H1 (cell line): ENCODE results near the gene SUSD6. TPM values are rescaled to one million over a fixed set of nuclear protein-coding genes. Genes with fewer than 3 reads are reported as not detected.

Experiments
- CTCF ChIA-PET: fragments of 300-600 bp; sonication (Branson Sonifier 250); formaldehyde crosslinking; loops from one replicate; lab custom pipeline; 2021; ENCODE audit not compliant: partially characterized antibody; lab: Charles Lee
- POLR2A ChIA-PET: fragments of 300-600 bp; sonication (Branson Sonifier 250); formaldehyde crosslinking; loops from one replicate; lab custom pipeline; 2021; ENCODE audit warnings: inconsistent platforms; ENCODE audit not compliant: partially characterized antibody; lab: Charles Lee
- DNase-seq, 2 experiments: peaks; one replicate each; pipeline versions ENCODE4 v3.0.0 to v3.0.0-alpha.2; 2010 to 2022; ENCODE audit warnings: low spot score in 2 of 2, low read depth in 1 of 2, mixed read lengths in 1 of 2
- FAIRE-seq: peaks from 2 replicates; lab custom pipeline; 2011; peaks lifted over from hg19 to GRCh38; lab: Jason Lieb, UNC
- H2AFZ ChIP-seq: 2 replicates; pipeline ENCODE4 v1.8.1; 2012; ENCODE audit warnings: low read length, inconsistent platforms
- H2AK5ac ChIP-seq: 2 replicates; pipeline ENCODE4 v1.6.1; 2013; ENCODE audit warnings: low read depth, low read length
- H2BK120ac ChIP-seq: replicated peaks from 2 replicates; pipeline ENCODE3; 2013; ENCODE audit warnings: low read depth, low read length, inconsistent platforms
- H2BK12ac ChIP-seq: 2 replicates; pipeline ENCODE4 v1.6.1; 2013; ENCODE audit warnings: low read depth, low read length
- H2BK15ac ChIP-seq: 2 replicates; pipeline ENCODE4 v1.6.1; 2013; ENCODE audit warnings: low read length
- H2BK20ac ChIP-seq: 2 replicates; pipeline ENCODE4 v1.6.1; 2013; ENCODE audit warnings: low read length
- H2BK5ac ChIP-seq: 2 replicates; pipeline ENCODE4 v1.6.1; 2013; ENCODE audit warnings: low read depth, low read length
- H3K14ac ChIP-seq: 2 replicates; pipeline ENCODE4 v1.6.1; 2013; ENCODE audit warnings: inconsistent platforms; ENCODE audit not compliant: insufficient read length
- H3K18ac ChIP-seq: 2 replicates; pipeline ENCODE4 v1.6.1; 2013; ENCODE audit warnings: low read length; ENCODE audit errors: extremely low read depth
- H3K23ac ChIP-seq: 2 replicates; pipeline ENCODE4 v1.6.1; 2013; ENCODE audit warnings: inconsistent platforms; ENCODE audit not compliant: insufficient read length
- H3K23me2 ChIP-seq: 2 replicates; pipeline ENCODE4 v1.6.1; 2013; ENCODE audit warnings: low read depth, low read length
- H3K27ac ChIP-seq: 2 replicates; pipeline ENCODE4 v1.6.1; 2011; ENCODE audit warnings: low read depth, low read length, inconsistent platforms
- H3K27me3 ChIP-seq, 4 experiments: replicated peaks in 1 of 4; 1 replicate in 1 of 4; 2 replicates in 3 of 4; pipeline versions ENCODE4 v1.6.1 to v1.8.1; 2011 to 2013; ENCODE audit warnings: low read length in 3 of 4, mild to moderate bottlenecking in 3 of 4, inconsistent platforms in 2 of 4, mixed read lengths in 2 of 4, moderate library complexity in 1 of 4; ENCODE audit not compliant: control insufficient read depth in 3 of 4, insufficient read depth in 3 of 4; ENCODE audit errors: extremely low read depth in 1 of 4
- H3K36me3 ChIP-seq, 4 experiments: 2 replicates each; pipeline versions ENCODE4 v1.6.1 to v1.8.1; 2011 to 2013; ENCODE audit warnings: mild to moderate bottlenecking in 4 of 4, low read length in 3 of 4, moderate library complexity in 2 of 4, control low read depth in 1 of 4, inconsistent platforms in 1 of 4; ENCODE audit not compliant: insufficient read depth in 4 of 4, control insufficient read depth in 2 of 4
- H3K4ac ChIP-seq: replicated peaks from 2 replicates; pipeline ENCODE3; 2013; ENCODE audit warnings: low read length, low read depth, mixed read lengths, inconsistent platforms; ENCODE audit not compliant: insufficient read length
- H3K4me1 ChIP-seq, 4 experiments: replicated peaks in 1 of 4; 1 replicate in 1 of 4; 2 replicates in 3 of 4; pipeline versions ENCODE4 v1.6.1 to v1.8.1; 2011 to 2013; ENCODE audit warnings: low read length in 3 of 4, inconsistent platforms in 2 of 4, mixed read lengths in 1 of 4; ENCODE audit not compliant: insufficient read depth in 4 of 4, control insufficient read depth in 3 of 4
- H3K4me2 ChIP-seq, 2 experiments: 2 replicates each; pipeline versions ENCODE4 v1.6.1 to v1.8.1; 2011 to 2013; ENCODE audit warnings: low read depth in 2 of 2, low read length in 2 of 2, control low read depth in 1 of 2, inconsistent platforms in 1 of 2, mild to moderate bottlenecking in 1 of 2; ENCODE audit not compliant: insufficient read depth in 1 of 2
- H3K4me3 ChIP-seq, 4 experiments: fragments of 200-600, 300-600 bp in 1 of 4; sonication (generic), shearing (Covaris generic), sonication (Bioruptor Twin) in 1 of 4; 2 replicates each; pipeline versions ENCODE4 v1.5.1 to v1.8.1; 2011 to 2016; ENCODE audit warnings: low read length in 4 of 4, low read depth in 3 of 4, control low read depth in 2 of 4, inconsistent platforms in 2 of 4, mild to moderate bottlenecking in 2 of 4, mixed read lengths in 1 of 4, moderate library complexity in 1 of 4; ENCODE audit not compliant: insufficient read depth in 2 of 4; ENCODE audit errors: extremely low read depth in 1 of 4
- H3K56ac ChIP-seq: replicated peaks from 2 replicates; pipeline ENCODE3; 2013; ENCODE audit warnings: low read depth, mild to moderate bottlenecking, mixed read lengths, low read length, inconsistent platforms; ENCODE audit not compliant: insufficient read length
- H3K79me1 ChIP-seq: 2 replicates; pipeline ENCODE4 v1.6.1; 2013; ENCODE audit warnings: low read depth, low read length, control low read depth
- H3K79me2 ChIP-seq, 2 experiments: 2 replicates each; pipeline versions ENCODE4 v1.6.1 to v1.8.1; 2012 to 2013; ENCODE audit warnings: low read length in 2 of 2, mild to moderate bottlenecking in 2 of 2, inconsistent platforms in 1 of 2; ENCODE audit not compliant: insufficient read depth in 2 of 2, control insufficient read depth in 1 of 2
- H3K9ac ChIP-seq, 4 experiments: replicated peaks in 1 of 4; 1 replicate in 1 of 4; 2 replicates in 3 of 4; pipeline versions ENCODE4 v1.6.1 to v1.8.1; 2011 to 2013; ENCODE audit warnings: low read depth in 3 of 4, low read length in 3 of 4, control low read depth in 2 of 4, mild to moderate bottlenecking in 2 of 4, moderate library complexity in 2 of 4, inconsistent platforms in 1 of 4; ENCODE audit errors: extremely low read depth in 1 of 4
- H3K9me3 ChIP-seq, 2 experiments: 2 replicates each; pipeline versions ENCODE4 v1.6.1 to v1.8.1; 2012 to 2013; ENCODE audit warnings: mild to moderate bottlenecking in 2 of 2, moderate library complexity in 2 of 2, control low read depth in 1 of 2, inconsistent platforms in 1 of 2, low read depth in 1 of 2, low read length in 1 of 2, mixed read lengths in 1 of 2; ENCODE audit not compliant: insufficient read depth in 2 of 2
- H4K20me1 ChIP-seq, 2 experiments: replicated peaks in 1 of 2; 2 replicates each; pipeline versions ENCODE3 to v1.8.1; 2011 to 2013; ENCODE audit warnings: inconsistent platforms in 2 of 2, low read length in 2 of 2, mild to moderate bottlenecking in 1 of 2; ENCODE audit not compliant: insufficient read depth in 2 of 2, control insufficient read depth in 1 of 2
- H4K5ac ChIP-seq: 2 replicates; pipeline ENCODE4 v1.6.1; 2013; ENCODE audit warnings: low read length, low read depth, mixed read lengths, inconsistent platforms; ENCODE audit not compliant: insufficient read length
- H4K8ac ChIP-seq: 2 replicates; pipeline ENCODE4 v1.8.0; 2013; ENCODE audit warnings: mild to moderate bottlenecking, moderate library complexity, low read length, inconsistent platforms; ENCODE audit not compliant: insufficient read depth; ENCODE audit errors: extremely low read depth
- H4K91ac ChIP-seq: replicated peaks from 2 replicates; pipeline ENCODE3; 2013; ENCODE audit warnings: low read length, mixed read lengths, inconsistent platforms; ENCODE audit not compliant: insufficient read length
- SP1 ChIP-seq: IDR thresholded peaks from 2 replicates; pipeline ENCODE4 v1.6.1; 2011; ENCODE audit warnings: low read depth, low read length
- ZNF274 ChIP-seq: IDR thresholded peaks from 2 replicates; pipeline ENCODE4 v1.7.0; 2012; ENCODE audit warnings: low read length, borderline replicate concordance; ENCODE audit errors: extremely low read depth
- WGBS, 2 experiments: shearing (Covaris generic) in 1 of 2; methylation state at CpG; one replicate each; pipeline versions ENCODE4 v1.1.6 to v1.1.7; 2013 to 2015; ENCODE audit warnings: low lambda C conversion rate in 2 of 2, mixed read lengths in 2 of 2, inconsistent platforms in 1 of 2, low coverage in 1 of 2, missing lambda C conversion rate in 1 of 2; ENCODE audit not compliant: insufficient replicate concordance in 2 of 2, insufficient coverage in 1 of 2, insufficient read length in 1 of 2; ENCODE audit errors: extremely low coverage in 1 of 2, missing lambda C conversion rate in 1 of 2; 5-methylcytosine and 5-hydroxymethylcytosine counted together
- polyA plus RNA-seq, 7 experiments: library from polyadenylated mRNA; depleted of rRNA in 3 of 7; stranded (reverse) in 5 of 7; unstranded in 2 of 7; fragments of >200 nt in 5 of 7; fragments of 200-250 nt in 2 of 7; gene quantifications; 1 replicate in 5 of 7; 2 replicates in 1 of 7; 4 replicates in 1 of 7; pipeline versions ENCODE4 v1.2.1 to v1.2.3, GENCODE V29; 2011 to 2013; ENCODE audit warnings: missing spikeins in 2 of 7, mixed read lengths in 2 of 7
- total RNA-seq: library from RNA; stranded (reverse); fragmentation: NEBNext Ultra II Directional; extraction: Animal tissue kit (Norgen Biotek cat#: 25700); gene quantifications from 2 replicates; pipeline ENCODE4 v1.2.1, GENCODE V29; 2021

The SUSD6 gene
- total and polyA plus RNA-seq, 2 of the 8 experiments (the other 6 are each of a cell fraction or from before 2014, with no cell fraction given), result 3.0 to 3.8 TPM

- WGBS, 2 experiments, result 80% methylated on average over 4 of the region's 4 CpGs; no CpG with 5 or more reads in 1 of the 2 experiments
- Histone ChIP-seq H3K9me3 (no peaks in the 10 kb centered on the region), H3K79me2 (no peaks in the 10 kb centered on the region), H4K20me1 (no peaks in the 10 kb centered on the region), H3K4me3 (no peak overlapping the region), H2BK15ac (peak overlapping the region; percentile 29; the same call in 1 of the 2 replicates), H3K23ac (no peak overlapping the region), H3K9ac (no peak overlapping the region), H2BK5ac (peak overlapping the region; percentile 52; the same call in 1 of the 2 replicates), H2BK20ac (no peak overlapping the region), H3K36me3 (no peaks in the 10 kb centered on the region), H3K79me1 (no peaks in the 10 kb centered on the region), H3K4me2 (no peak overlapping the region), H3K14ac (no peak overlapping the region), H3K56ac (no peak overlapping the region), H3K27ac (no peak overlapping the region), H3K27me3 (no peaks in the 10 kb centered on the region), H2AK5ac (peak overlapping the region; percentile 84; the same call in 1 of the 2 replicates), H4K8ac (no peak overlapping the region), H2BK120ac (no peak overlapping the region), H2AFZ (no peak overlapping the region), H2BK12ac (0 out of 2 replicates have a peak overlapping the region, but pooled peaks have one; percentile 68), H3K4me1 (peaks cover 16 to 36% (median 28%) of the 10 kb centered on the region in 4 experiments), H3K4ac (no peak overlapping the region), H3K23me2 (no peaks in the 10 kb centered on the region), H3K18ac (peak overlapping the region; percentile 55; the same call in 1 of the 2 replicates), H4K91ac (peak overlapping the region; percentile 69), H4K5ac (no peak overlapping the region)
- CTCF ChIA-PET, result interaction anchor here (0.7 to 4.9 kb wide), 16 partner anchors 10 to 236 kb away, joined by 3 to 39 read pairs (median 4); partner anchors contain the start of gene SUSD6
- POLR2A ChIA-PET, result interaction anchor here (0.9 to 1.1 kb wide), 2 partner anchors 9 to 20 kb away, joined by 3 read pairs; no protein-coding TSS in a partner anchor
- TF ChIP-seq SP1 (no peak), ZNF274 (no peak)
- no peak for FAIRE-seq
- no peak for DNase-seq
Observed at GRCh38 chr14:69711065-69711464, 99.7 kb downstream of the SUSD6 start.
